Thyroid gland (tissue), 4 donors: ENCODE measurements around the gene ACBD4. TPM values are rescaled to one million over a fixed set of nuclear protein-coding genes. Genes with fewer than 3 reads are reported as not detected.
A peak's percentile ranks its signal among the peaks of the same experiment; 100 is the strongest.

Experiments used
- DNase-seq, 2 donors: peaks; one replicate each; pipeline ENCODE4 v3.0.0-alpha.2; 2019
- H3K27ac ChIP-seq, 3 donors: fragments of 200-600 bp; sonication (generic); 1 replicate in 2 of 3; 2 replicates in 1 of 3; pipeline ENCODE4 v1.5.1; 2016 to 2019; ENCODE audit warnings: mild to moderate bottlenecking in 1 of 3, moderate library complexity in 1 of 3
- H3K27me3 ChIP-seq: fragments of 200-600 bp; sonication (generic); one replicate; pipeline ENCODE4 v1.5.1; 2019
- H3K36me3 ChIP-seq, 2 donors: fragments of 200-600 bp; sonication (generic); one replicate each; pipeline ENCODE4 v1.5.1; 2016 to 2019
- H3K4me1 ChIP-seq, 2 donors: fragments of 200-600 bp; sonication (generic); one replicate each; pipeline ENCODE4 v1.5.1; 2017 to 2019
- H3K4me3 ChIP-seq, 3 donors: fragments of 200-600 bp; sonication (generic); replicated peaks in 1 of 3; 1 replicate in 2 of 3; 2 replicates in 1 of 3; pipeline ENCODE4 v1.5.1; 2016; ENCODE audit warnings: mild to moderate bottlenecking in 1 of 3
- H3K9me3 ChIP-seq: fragments of 200-600 bp; sonication (generic); one replicate; pipeline ENCODE4 v1.5.1; 2017
- POLR2A ChIP-seq, 2 donors: fragments of 450-650 bp; IDR thresholded peaks; one replicate each; pipeline ENCODE4 v1.6.1; 2017; ENCODE audit warnings: antibody characterized with exemption in 2 of 2, mild to moderate bottlenecking in 2 of 2, moderate library complexity in 1 of 2
- WGBS, 2 donors: methylation state at CpG; one replicate each; pipeline ENCODE4 v1.1.5; 2017; 5-methylcytosine and 5-hydroxymethylcytosine counted together
- intact Hi-C: fragments of 100-400 bp; cut with DNase I; formaldehyde crosslinking; loops from one replicate; pipeline ENCODE4 v1.15.1; 2023
- total RNA-seq, 4 donors: library from RNA; depleted of rRNA; stranded (reverse); fragments of >200 nt; gene quantifications; one replicate each; pipeline ENCODE4 v1.2.3, GENCODE V29; 2016
- TF ChIP-seq, protein P1 (sequence below), 6 experiments: fragments of 200-600 bp in 3 of 6; fragments of 450-650 bp in 3 of 6; sonication (generic) in 3 of 6; IDR thresholded peaks; one replicate each; pipeline ENCODE4 v1.5.1; 2016 to 2019; ENCODE audit warnings: antibody characterized with exemption in 6 of 6, mild to moderate bottlenecking in 2 of 6, inconsistent platforms in 1 of 6, moderate library complexity in 1 of 6

The ACBD4 gene
- total RNA-seq, 4 donors from 2014 or later, result 16.7 to 20.4 (median 17.7) TPM

DNA sequence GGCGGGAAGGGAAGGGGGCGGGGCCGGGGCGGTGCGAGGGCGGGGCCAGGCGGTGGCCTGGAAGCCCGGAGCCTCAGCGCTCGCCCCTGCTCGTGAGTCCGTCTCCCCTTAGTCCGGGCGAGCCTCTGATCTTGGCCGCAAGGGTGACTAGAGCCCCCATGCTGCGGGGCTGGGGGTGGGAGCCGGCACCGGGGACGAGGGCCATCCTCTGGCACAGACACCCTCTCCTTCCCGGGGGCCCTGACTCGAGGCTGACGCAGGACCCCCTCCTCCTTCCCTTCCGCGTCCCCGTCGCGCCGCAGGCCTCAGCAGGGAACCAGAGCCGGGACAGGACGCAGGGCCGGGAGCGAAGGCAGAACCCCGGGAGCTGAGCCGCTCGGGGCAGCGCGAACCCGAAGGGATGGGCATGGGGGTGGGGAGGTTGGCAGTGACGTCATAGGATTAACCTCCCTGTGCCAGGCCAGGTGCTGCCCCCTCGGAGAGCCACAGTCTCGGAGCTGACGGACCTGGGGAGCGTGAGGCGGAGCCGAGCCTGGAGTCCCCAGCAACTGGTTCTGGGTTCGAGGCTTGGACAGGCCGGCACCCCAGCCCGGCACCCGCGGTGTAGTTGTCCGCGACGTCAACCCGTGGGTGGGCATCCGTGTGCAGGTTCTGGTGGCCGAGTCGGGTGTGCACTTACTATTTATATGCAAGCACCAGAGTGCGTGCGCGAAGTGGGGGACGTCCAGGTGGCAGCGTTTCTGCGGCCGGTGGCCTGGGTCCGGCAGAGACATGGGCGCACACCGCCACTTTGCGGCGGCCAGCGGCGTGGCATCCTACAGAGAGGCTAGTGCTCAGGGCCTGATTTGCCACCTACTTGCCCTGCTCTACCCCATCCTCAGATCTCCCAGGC, 2.7 kb upstream of the ACBD4 start:
- DNase-seq, result peak; percentile 84
- Histone ChIP-seq H3K4me1 (peaks cover 24 to 44% of the 10 kb centered on the region in 2 donors), H3K4me3 (peak overlapping the region; percentile 24 to 90 (median 72)), H3K36me3 (no peaks in the 10 kb centered on the region), H3K27ac (peak overlapping the region; percentile 93 to 99 (median 97)), H3K27me3 (no peaks in the 10 kb centered on the region), H3K9me3 (no peaks in the 10 kb centered on the region)
- intact Hi-C loops, result loop anchor here (5.0 kb wide), 1 partner anchor 356 kb away; no protein-coding TSS in a partner anchor
- TF ChIP-seq POLR2A (IDR thresholded peaks at IDR 0.05), result peak; percentile 47 to 77
- TF ChIP-seq, protein P1, sequence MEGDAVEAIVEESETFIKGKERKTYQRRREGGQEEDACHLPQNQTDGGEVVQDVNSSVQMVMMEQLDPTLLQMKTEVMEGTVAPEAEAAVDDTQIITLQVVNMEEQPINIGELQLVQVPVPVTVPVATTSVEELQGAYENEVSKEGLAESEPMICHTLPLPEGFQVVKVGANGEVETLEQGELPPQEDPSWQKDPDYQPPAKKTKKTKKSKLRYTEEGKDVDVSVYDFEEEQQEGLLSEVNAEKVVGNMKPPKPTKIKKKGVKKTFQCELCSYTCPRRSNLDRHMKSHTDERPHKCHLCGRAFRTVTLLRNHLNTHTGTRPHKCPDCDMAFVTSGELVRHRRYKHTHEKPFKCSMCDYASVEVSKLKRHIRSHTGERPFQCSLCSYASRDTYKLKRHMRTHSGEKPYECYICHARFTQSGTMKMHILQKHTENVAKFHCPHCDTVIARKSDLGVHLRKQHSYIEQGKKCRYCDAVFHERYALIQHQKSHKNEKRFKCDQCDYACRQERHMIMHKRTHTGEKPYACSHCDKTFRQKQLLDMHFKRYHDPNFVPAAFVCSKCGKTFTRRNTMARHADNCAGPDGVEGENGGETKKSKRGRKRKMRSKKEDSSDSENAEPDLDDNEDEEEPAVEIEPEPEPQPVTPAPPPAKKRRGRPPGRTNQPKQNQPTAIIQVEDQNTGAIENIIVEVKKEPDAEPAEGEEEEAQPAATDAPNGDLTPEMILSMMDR (IDR thresholded peaks at IDR 0.05), result peak; percentile 67 to 93 (median 80)
- WGBS, 2 donors, result 1% methylated on average over 20 to 22 of the region's 71 CpGs

DNA sequence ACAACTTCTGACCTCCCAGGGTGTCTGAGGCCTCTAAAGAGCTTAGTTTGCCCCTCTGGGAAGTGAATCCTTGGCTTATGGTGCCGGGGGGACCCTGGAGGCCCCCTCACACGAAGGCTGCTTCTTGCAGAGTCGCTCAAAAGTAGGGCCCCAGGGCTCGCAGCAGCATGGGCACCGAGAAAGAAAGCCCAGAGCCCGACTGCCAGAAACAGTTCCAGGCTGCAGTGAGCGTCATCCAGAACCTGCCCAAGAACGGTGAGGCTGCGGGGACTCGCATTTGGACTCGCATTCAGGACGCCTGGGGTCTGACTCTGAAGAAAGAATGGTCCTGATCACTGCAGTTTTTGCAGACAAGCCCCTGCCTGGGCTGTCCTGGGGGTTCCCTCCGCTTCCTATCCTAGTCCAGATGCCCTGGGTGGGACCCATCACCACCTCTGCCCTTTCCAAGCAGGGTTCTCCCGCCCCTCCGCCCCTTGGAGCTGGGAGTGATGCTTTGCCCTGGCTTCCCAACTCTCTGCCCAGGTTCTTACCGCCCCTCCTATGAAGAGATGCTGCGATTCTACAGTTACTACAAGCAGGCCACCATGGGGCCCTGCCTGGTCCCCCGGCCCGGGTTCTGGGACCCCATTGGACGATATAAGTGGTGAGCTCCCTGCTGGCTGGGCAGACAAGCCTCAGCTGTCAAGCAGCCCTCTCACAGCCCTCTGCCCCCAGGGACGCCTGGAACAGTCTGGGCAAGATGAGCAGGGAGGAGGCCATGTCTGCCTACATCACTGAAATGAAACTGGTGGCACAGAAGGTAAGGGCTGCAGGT, 698 bp downstream of the ACBD4 start:
- WGBS, 2 donors, result 70 to 100% methylated on average over 4 to 21 of the region's 21 CpGs
- Histone ChIP-seq H3K9me3 (no peaks in the 10 kb centered on the region), H3K27ac (peak overlapping the region in 2 of 3 donors; percentile 24 to 84), H3K36me3 (no peaks in the 10 kb centered on the region), H3K27me3 (no peaks in the 10 kb centered on the region), H3K4me3 (peak overlapping the region; percentile 29 to 47 (median 41)), H3K4me1 (peaks cover 19 to 25% of the 10 kb centered on the region in 2 donors)
- TF ChIP-seq, protein P1 (IDR thresholded peaks at IDR 0.05), result no peak
- TF ChIP-seq POLR2A (IDR thresholded peaks at IDR 0.05), result no peak
- intact Hi-C loops, result loop anchor here (5.0 kb wide), 1 partner anchor 61 kb away; no protein-coding TSS in a partner anchor
- DNase-seq, result peak in 1 of 2 donors; percentile 15

DNA sequence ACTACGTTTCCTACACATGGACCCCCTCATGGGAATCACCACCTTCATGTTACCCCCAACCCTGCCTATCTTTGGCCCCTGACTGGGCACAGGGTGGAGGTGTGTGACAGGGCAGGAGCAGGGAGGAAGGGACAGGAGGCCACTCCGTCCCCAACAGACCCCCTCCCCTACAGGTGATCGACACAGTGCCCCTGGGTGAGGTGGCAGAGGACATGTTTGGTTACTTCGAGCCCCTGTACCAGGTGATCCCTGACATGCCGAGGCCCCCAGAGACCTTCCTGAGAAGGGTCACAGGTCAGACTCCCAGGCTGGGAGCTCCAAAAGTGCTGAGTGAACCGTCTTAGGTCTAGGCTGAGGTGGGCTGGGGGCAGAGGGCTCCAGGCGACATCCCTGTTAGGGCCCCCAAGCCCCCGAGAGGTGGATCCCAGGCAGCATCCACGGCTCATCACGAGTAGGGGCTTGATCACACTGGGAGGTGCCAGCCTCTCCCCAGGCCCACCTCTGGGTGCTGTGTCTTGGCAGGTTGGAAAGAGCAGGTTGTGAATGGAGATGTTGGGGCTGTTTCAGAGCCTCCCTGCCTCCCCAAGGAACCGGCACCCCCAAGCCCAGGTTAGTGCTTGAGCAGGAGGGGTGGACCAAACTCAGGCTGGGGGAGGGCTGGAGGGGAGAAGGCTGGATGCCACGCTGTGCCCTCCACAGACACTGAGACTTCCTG, 1.5 kb downstream of the ACBD4 start:
- WGBS, 2 donors, result 90 to 98% methylated on average over 8 to 10 of the region's 12 CpGs
- no peak for DNase-seq
- intact Hi-C loops, result loop anchor here (5.0 kb wide), 1 partner anchor 60 kb away; no protein-coding TSS in a partner anchor
- Histone ChIP-seq H3K4me3 (no peak overlapping the region), H3K36me3 (no peaks in the 10 kb centered on the region), H3K4me1 (peaks cover 12 to 17% of the 10 kb centered on the region in 2 donors), H3K27ac (no peak overlapping the region), H3K9me3 (no peaks in the 10 kb centered on the region), H3K27me3 (no peaks in the 10 kb centered on the region)
- no peak for TF ChIP-seq POLR2A (IDR thresholded peaks at IDR 0.05)
- TF ChIP-seq, protein P1 (IDR thresholded peaks at IDR 0.05), result no peak

DNA sequence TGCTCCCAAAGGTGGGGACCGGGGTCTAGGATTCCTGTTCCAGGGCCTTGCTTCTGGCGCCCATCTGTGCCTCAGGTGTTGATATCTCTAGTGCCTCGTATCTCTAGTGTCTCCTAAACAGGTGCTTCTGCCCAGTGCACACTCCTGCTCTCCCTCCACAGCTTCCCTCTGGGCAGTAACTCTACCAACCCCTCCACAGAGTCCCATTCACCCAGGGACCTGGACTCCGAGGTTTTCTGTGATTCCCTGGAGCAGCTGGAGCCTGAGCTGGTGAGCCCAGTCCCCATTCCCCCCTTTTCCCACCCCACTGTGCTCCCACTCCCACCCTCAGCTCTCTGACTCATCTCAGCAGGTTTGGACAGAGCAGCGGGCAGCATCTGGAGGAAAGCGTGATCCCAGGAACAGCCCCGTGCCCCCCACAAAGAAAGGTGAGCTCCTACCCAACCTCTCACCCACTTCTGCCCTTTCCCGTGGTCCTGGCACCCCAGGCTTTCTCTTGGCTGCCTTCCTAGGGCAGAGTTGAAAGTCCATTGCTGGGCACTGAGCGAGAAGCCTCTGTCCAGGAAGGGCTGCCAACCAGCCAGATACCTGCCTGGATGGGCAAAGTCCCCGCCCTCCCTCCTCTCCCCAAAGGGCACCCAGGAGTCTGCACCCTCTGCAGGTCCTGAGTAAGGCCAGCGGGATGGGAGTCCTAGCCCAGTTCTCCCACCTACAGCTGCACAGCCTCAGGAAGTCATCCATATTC, 2.2 kb downstream of the ACBD4 start:
- Histone ChIP-seq H3K4me1 (peaks cover 12 to 17% of the 10 kb centered on the region in 2 donors), H3K4me3 (no peak overlapping the region), H3K27ac (no peak overlapping the region), H3K27me3 (no peaks in the 10 kb centered on the region), H3K9me3 (no peaks in the 10 kb centered on the region), H3K36me3 (no peaks in the 10 kb centered on the region)
- TF ChIP-seq, protein P1 (IDR thresholded peaks at IDR 0.05), result no peak
- no peak for TF ChIP-seq POLR2A (IDR thresholded peaks at IDR 0.05)
- intact Hi-C loops, result loop anchor here (5.0 kb wide), 1 partner anchor 60 kb away; no protein-coding TSS in a partner anchor
- WGBS, 2 donors, result 92 to 93% methylated on average over 10 of the region's 11 CpGs
- DNase-seq, result no peak
